HEK293 (cell line): Measurements from ENCODE around the gene RHPN2.
A peak's percentile ranks its signal among the peaks of the same experiment; 100 is the strongest.

ENCODE experiments used
- EGR2 ChIP-seq: fragments of 450-650 bp; formaldehyde crosslinking; IDR thresholded peaks from 2 replicates; pipeline ENCODE4 v1.5.1; 2016; ENCODE audit warnings: low read depth, missing biosample characterization, missing genetic modification characterization
- GLIS1 ChIP-seq: fragments of 450-650 bp; formaldehyde crosslinking; IDR thresholded peaks from 2 replicates; pipeline ENCODE4 v1.5.1; 2016; ENCODE audit warnings: missing biosample characterization, missing genetic modification characterization
- PRDM2 ChIP-seq: fragments of 450-650 bp; formaldehyde crosslinking; IDR thresholded peaks from 2 replicates; pipeline ENCODE4 v1.5.1; 2016; ENCODE audit warnings: missing biosample characterization, missing genetic modification characterization, borderline replicate concordance
- SP2 ChIP-seq: fragments of 450-650 bp; formaldehyde crosslinking; IDR thresholded peaks from 2 replicates; pipeline ENCODE4 v1.5.1; 2016; ENCODE audit warnings: missing biosample characterization, missing genetic modification characterization
- TSHZ1 ChIP-seq: fragments of 450-650 bp; formaldehyde crosslinking; IDR thresholded peaks from 2 replicates; pipeline ENCODE4 v1.5.1; 2016; ENCODE audit warnings: missing biosample characterization, missing genetic modification characterization, borderline replicate concordance
- ZBTB10 ChIP-seq: fragments of 450-650 bp; formaldehyde crosslinking; IDR thresholded peaks from 2 replicates; pipeline ENCODE4 v1.5.1; 2016; ENCODE audit warnings: missing biosample characterization, missing genetic modification characterization
- ZBTB20 ChIP-seq: fragments of 450-650 bp; formaldehyde crosslinking; IDR thresholded peaks from 2 replicates; pipeline ENCODE4 v1.5.1; 2016; ENCODE audit warnings: missing biosample characterization, missing genetic modification characterization
- ZBTB48 ChIP-seq: fragments of 450-650 bp; formaldehyde crosslinking; IDR thresholded peaks from 2 replicates; pipeline ENCODE4 v1.5.1; 2016; ENCODE audit warnings: missing biosample characterization, missing genetic modification characterization
- ZNF16 ChIP-seq: fragments of 450-650 bp; formaldehyde crosslinking; IDR thresholded peaks from 2 replicates; pipeline ENCODE4 v1.5.1; 2016; ENCODE audit warnings: low read depth, missing biosample characterization, missing genetic modification characterization
- ZNF202 ChIP-seq: fragments of 450-650 bp; formaldehyde crosslinking; IDR thresholded peaks from 2 replicates; pipeline ENCODE4 v1.5.1; 2016; ENCODE audit warnings: missing biosample characterization, missing genetic modification characterization, borderline replicate concordance
- ZNF239 ChIP-seq: fragments of 450-650 bp; formaldehyde crosslinking; IDR thresholded peaks from 2 replicates; pipeline ENCODE4 v1.5.1; 2016; ENCODE audit warnings: missing biosample characterization, missing genetic modification characterization
- ZNF324 ChIP-seq: fragments of 450-650 bp; formaldehyde crosslinking; IDR thresholded peaks from 2 replicates; pipeline ENCODE4 v1.5.1; 2016; ENCODE audit warnings: missing biosample characterization, missing genetic modification characterization
- ZNF335 ChIP-seq: fragments of 450-650 bp; formaldehyde crosslinking; conservative IDR thresholded peaks from 2 replicates; pipeline ENCODE4 v1.5.1; 2016; ENCODE audit warnings: missing biosample characterization, missing genetic modification characterization
- ZNF48 ChIP-seq: fragments of 450-650 bp; formaldehyde crosslinking; IDR thresholded peaks from 2 replicates; pipeline ENCODE4 v1.5.1; 2016; ENCODE audit warnings: missing biosample characterization, missing genetic modification characterization
- ZNF488 ChIP-seq: fragments of 450-650 bp; formaldehyde crosslinking; IDR thresholded peaks from 2 replicates; pipeline ENCODE4 v1.5.1; 2016; ENCODE audit warnings: missing biosample characterization, missing genetic modification characterization
- ZNF501 ChIP-seq: fragments of 450-650 bp; formaldehyde crosslinking; IDR thresholded peaks from 2 replicates; pipeline ENCODE4 v1.5.1; 2016; ENCODE audit warnings: missing biosample characterization, missing genetic modification characterization
- ZNF530 ChIP-seq: fragments of 450-650 bp; formaldehyde crosslinking; IDR thresholded peaks from 2 replicates; pipeline ENCODE4 v1.5.1; 2016; ENCODE audit warnings: low read depth, missing biosample characterization, missing genetic modification characterization
- ZNF548 ChIP-seq: fragments of 450-650 bp; formaldehyde crosslinking; IDR thresholded peaks from 2 replicates; pipeline ENCODE4 v1.5.1; 2016; ENCODE audit warnings: missing biosample characterization, missing genetic modification characterization
- ZNF580 ChIP-seq: fragments of 450-650 bp; formaldehyde crosslinking; IDR thresholded peaks from 2 replicates; pipeline ENCODE4 v1.5.1; 2016; ENCODE audit warnings: missing biosample characterization, missing genetic modification characterization
- ZNF596 ChIP-seq: fragments of 450-650 bp; IDR thresholded peaks from 2 replicates; pipeline ENCODE4 v1.5.0; 2018; ENCODE audit warnings: missing biosample characterization, mild to moderate bottlenecking, missing genetic modification characterization, moderate library complexity
- ZNF600 ChIP-seq: fragments of 450-650 bp; formaldehyde crosslinking; IDR thresholded peaks from 2 replicates; pipeline ENCODE4 v1.5.1; 2016; ENCODE audit warnings: missing biosample characterization, missing genetic modification characterization
- ZNF610 ChIP-seq: fragments of 450-650 bp; formaldehyde crosslinking; IDR thresholded peaks from 2 replicates; pipeline ENCODE4 v1.5.1; 2016; ENCODE audit warnings: missing biosample characterization, missing genetic modification characterization, borderline replicate concordance
- ZNF701 ChIP-seq: fragments of 450-650 bp; formaldehyde crosslinking; IDR thresholded peaks from 2 replicates; pipeline ENCODE4 v1.5.1; 2016; ENCODE audit warnings: missing biosample characterization, missing genetic modification characterization
- ZNF768 ChIP-seq: fragments of 450-650 bp; formaldehyde crosslinking; IDR thresholded peaks from 2 replicates; pipeline ENCODE4 v1.5.1; 2018; ENCODE audit warnings: missing biosample characterization, mild to moderate bottlenecking, missing genetic modification characterization
- ZXDB ChIP-seq: fragments of 450-650 bp; formaldehyde crosslinking; IDR thresholded peaks from 2 replicates; pipeline ENCODE4 v1.5.1; 2016; ENCODE audit warnings: missing biosample characterization, missing genetic modification characterization

The RHPN2 gene

GRCh38 chr19:33063753-33064457 lies 783 bp downstream of the RHPN2 start (continued):
- 0 out of 2 replicates have a peak, but pooled peaks have one; percentile 44 for TF ChIP-seq ZBTB10
- no peak for TF ChIP-seq ZNF48 (tag by site-specific recombination)
- peak; percentile 78 for TF ChIP-seq SP2
- 0 out of 2 replicates have a peak, but pooled peaks have one; percentile 24 for TF ChIP-seq ZBTB20 (tag by site-specific recombination)
- peak; percentile 61; the same call in 1 of the 2 replicates for TF ChIP-seq ZNF600
- TF ChIP-seq ZNF768 (tag by site-specific recombination): peak; percentile 52; the same call in 1 of the 2 replicates
- peak; percentile 85; the same call in 1 of the 2 replicates for TF ChIP-seq PRDM2 (tag by site-specific recombination)
- no peak; the same call in 1 of the 2 replicates for TF ChIP-seq ZNF16 (tag by site-specific recombination)
- no peak for TF ChIP-seq ZNF530 (tag by site-specific recombination)
- no peak for TF ChIP-seq ZNF488 (tag by site-specific recombination)
- no peak for TF ChIP-seq ZNF501 (tag by site-specific recombination)
- peak; percentile 74; the same call in 1 of the 2 replicates for TF ChIP-seq EGR2 (tag by site-specific recombination)
- peak; percentile 46; the same call in 1 of the 2 replicates for TF ChIP-seq ZNF610 (tag by site-specific recombination)
- TF ChIP-seq ZNF324 (tag by site-specific recombination): no peak; the same call in 1 of the 2 replicates
- no peak for TF ChIP-seq ZNF548 (tag by site-specific recombination)
- TF ChIP-seq ZNF596 (tag by site-specific recombination): no peak
- 0 out of 2 replicates have a peak, but pooled peaks have one; percentile 56 for TF ChIP-seq ZNF239 (tag by site-specific recombination)
- TF ChIP-seq ZNF580 (tag by site-specific recombination): peak; percentile 76; the same call in 1 of the 2 replicates
- TF ChIP-seq ZNF202: no peak
- no peak for TF ChIP-seq ZNF701 (tag by site-specific recombination)
- peak; percentile 97 for TF ChIP-seq ZNF335
- no peak for TF ChIP-seq TSHZ1 (tag by site-specific recombination)
- TF ChIP-seq ZBTB48 (tag by site-specific recombination): peak; percentile 89
- peak; percentile 71 for TF ChIP-seq ZXDB (tag by site-specific recombination)
- peak; percentile 81 for TF ChIP-seq GLIS1 (tag by site-specific recombination)
